Measurements from ENCODE around the gene C14orf132.
A peak's percentile ranks its signal among the peaks of the same experiment; 100 is the strongest.
"Not testable (repeated sequence)": the region's sequence is repeated elsewhere in the genome, so short reads cannot be mapped to it uniquely, and the experiment has no call there.

The C14orf132 gene

GRCh38 chr14:96038920-96039632 is at the start of gene C14orf132:
TSS of gene C14orf132 (plus strand) at chr14:96039362. CDS start at chr14:96039501, 139 bp downstream.
- DNase-seq (ENCODE audit: low read depth) = peak; percentile 66

- DNase-seq (ENCODE audit: low read depth) = no peak
These were observed 45.2 kb upstream of the C14orf132 start for GRCh38 chr14:95993768-95994592.

- no peak for DNase-seq (ENCODE audit: low read depth)
These were observed 44.6 kb upstream of the C14orf132 start for GRCh38 chr14:95994593-95994928.

GRCh38 chr14:95998656-95999055 is 40.5 kb upstream of the C14orf132 start:
- no peak for DNase-seq (ENCODE audit: low read depth)

- no peak for DNase-seq (ENCODE audit: low read depth)
These were observed 37.2 kb upstream of the C14orf132 start for GRCh38 chr14:96001866-96002497.

GRCh38 chr14:96002498-96002884 is 36.7 kb upstream of the C14orf132 start:
- no peak for DNase-seq (ENCODE audit: low read depth)

GRCh38 chr14:96011131-96011530 is 28.0 kb upstream of the C14orf132 start:
- DNase-seq (ENCODE audit: low read depth) = no peak

GRCh38 chr14:96011607-96012006 is 27.6 kb upstream of the C14orf132 start:
- DNase-seq (ENCODE audit: low read depth) = no peak

- DNase-seq (ENCODE audit: low read depth) = not testable (repeated sequence)
These were observed 26.4 kb upstream of the C14orf132 start for GRCh38 chr14:96012757-96013156.

GRCh38 chr14:96014176-96014575 is 25.0 kb upstream of the C14orf132 start:
- DNase-seq (ENCODE audit: low read depth) = no peak

GRCh38 chr14:96016501-96017160 is 22.5 kb upstream of the C14orf132 start:
- no peak for DNase-seq (ENCODE audit: low read depth)

- DNase-seq (ENCODE audit: low read depth) = no peak
These were observed 21.3 kb upstream of the C14orf132 start for GRCh38 chr14:96017882-96018281.

GRCh38 chr14:96027431-96028355 is 11.5 kb upstream of the C14orf132 start:
- no peak for DNase-seq (ENCODE audit: low read depth)

- DNase-seq (ENCODE audit: low read depth) = no peak
These were observed 10.0 kb upstream of the C14orf132 start for GRCh38 chr14:96029089-96029645.

GRCh38 chr14:96030108-96030760 is 8.9 kb upstream of the C14orf132 start:
- DNase-seq (ENCODE audit: low read depth) = no peak

GRCh38 chr14:96031691-96032090 is 7.5 kb upstream of the C14orf132 start:
- no peak for DNase-seq (ENCODE audit: low read depth)

GRCh38 chr14:96035456-96035855 is 3.7 kb upstream of the C14orf132 start:
- DNase-seq (ENCODE audit: low read depth) = no peak

GRCh38 chr14:96037891-96038557 is 1.1 kb upstream of the C14orf132 start:
- DNase-seq (ENCODE audit: low read depth) = no peak

GRCh38 chr14:96038558-96038919 is 623 bp upstream of the C14orf132 start:
- DNase-seq (ENCODE audit: low read depth) = peak; percentile 1

Data from activated T-cell treated with anti-CD3 and anti-CD28 coated beads for 48 hours (primary cell).